Activated CD4-positive, alpha-beta T cell treated with anti-CD3 and anti-CD28 coated beads, Interleukin-2, amount 10 ng/mL, durations not matched to agents 24 days and 14 days (primary cell): Measurements from ENCODE around the gene PCED1B. TPM values are rescaled to one million over a fixed set of nuclear protein-coding genes. Genes with fewer than 3 reads are reported as not detected.

Experiments used
- total RNA-seq: library from RNA; stranded (reverse); gene quantifications from 2 replicates; pipeline ENCODE4 v1.2.3, GENCODE V29; 2022

The PCED1B gene
- total RNA-seq, 1 donor from 2014 or later = 55.2 TPM

Other genes starting within 250 kb of the PCED1B start
- 13.6 and 14.4 TPM in 2 replicates for gene AMIGO2, start 338 bp downstream of the PCED1B start, total RNA-seq